HepG2 (cell line): ENCODE data around the gene LEF1. TPM values are rescaled to one million over a fixed set of nuclear protein-coding genes. Genes with fewer than 3 reads are reported as not detected.

ENCODE experiments used
- ATAC-seq: fragments of 200-7000 bp; cut with Tn5 transposase; 3 replicates; pipeline ENCODE4 v1.9.1; 2020; ENCODE audit warnings: mild to moderate bottlenecking, moderate library complexity
- BruUV-seq: library from RNA; stranded (reverse); fragments of 400-500 nt; replicated peaks from 2 replicates; lab custom pipeline; 2021; lab: Mats Ljungman, UMichigan
- CTCF ChIA-PET: fragments of 300-600 bp; formaldehyde crosslinking; extraction: SDS; loops from one replicate; lab custom pipeline; 2021; ENCODE audit warnings: low total read pairs, inconsistent platforms, low intra/inter-chr PET ratio; lab: Yijun Ruan, JAX
- POLR2A ChIA-PET: fragments of 350-600 bp; sonication (Branson Sonifier 250); formaldehyde crosslinking; loops from one replicate; lab custom pipeline; 2020; ENCODE audit warnings: antibody characterized with exemption, inconsistent platforms; lab: Yijun Ruan, JAX
- DNase-seq: peaks from one replicate; pipeline ENCODE4 v3.0.0-alpha.2; 2015; ENCODE audit warnings: low spot score
- FAIRE-seq: peaks from 3 replicates; lab custom pipeline; 2011; peaks lifted over from hg19 to GRCh38; lab: Jason Lieb, UNC
- H2AFZ ChIP-seq: one replicate; pipeline ENCODE4 v1.6.1; 2011; ENCODE audit warnings: low read length, inconsistent platforms
- H3K27ac ChIP-seq: fragments of 300-600 bp; 3 replicates; pipeline ENCODE4 v1.8.0; 2011; ENCODE audit warnings: mixed run types, mild to moderate bottlenecking, mixed read lengths, low read length, inconsistent platforms; ENCODE audit not compliant: insufficient read depth; ENCODE audit errors: extremely low read length
- H3K27me3 ChIP-seq, 2 experiments: fragments of 200-600 bp in 1 of 2; 2 replicates in 1 of 2; 3 replicates in 1 of 2; pipeline versions ENCODE4 v1.6.0 to v1.8.0; 2011; ENCODE audit warnings: low read length in 2 of 2, mild to moderate bottlenecking in 2 of 2, moderate library complexity in 2 of 2, inconsistent platforms in 1 of 2; ENCODE audit not compliant: insufficient read depth in 2 of 2, control insufficient read depth in 1 of 2
- H3K36me3 ChIP-seq, 2 experiments: fragments of 200-600 bp in 1 of 2; replicated peaks in 1 of 2; 2 replicates in 1 of 2; 3 replicates in 1 of 2; pipeline versions ENCODE4 v1.5.1 to v1.8.0; 2011; ENCODE audit warnings: low read length in 2 of 2, inconsistent platforms in 1 of 2; ENCODE audit not compliant: insufficient read depth in 2 of 2, control insufficient read depth in 1 of 2
- H3K4me1 ChIP-seq: 2 replicates; pipeline ENCODE4 v1.5.1; 2012; ENCODE audit warnings: low read length, inconsistent platforms; ENCODE audit not compliant: insufficient read depth
- H3K4me2 ChIP-seq: 2 replicates; pipeline ENCODE4 v1.6.0; 2011; ENCODE audit warnings: low read depth, low read length, inconsistent platforms
- H3K4me3 ChIP-seq, 3 experiments: fragments of 200-600 bp in 1 of 3; sonication (generic), shearing (Covaris generic) in 1 of 3; replicated peaks in 1 of 3; 2 replicates each; pipeline ENCODE4 v1.5.1; 2011 to 2016; ENCODE audit warnings: low read length in 3 of 3, inconsistent platforms in 2 of 3, low read depth in 2 of 3, mild to moderate bottlenecking in 2 of 3, control low read depth in 1 of 3, mixed read lengths in 1 of 3; ENCODE audit not compliant: insufficient read depth in 1 of 3
- H3K79me2 ChIP-seq: one replicate; pipeline ENCODE4 v1.6.1; 2011; ENCODE audit warnings: low read length, inconsistent platforms; ENCODE audit not compliant: insufficient read depth
- H3K9ac ChIP-seq: 2 replicates; pipeline ENCODE4 v1.6.0; 2011; ENCODE audit warnings: mild to moderate bottlenecking, low read depth, low read length, inconsistent platforms; ENCODE audit not compliant: insufficient read depth
- H3K9me3 ChIP-seq: 2 replicates; pipeline ENCODE4 v1.5.1; 2012; ENCODE audit warnings: mild to moderate bottlenecking, low read length
- H4K20me1 ChIP-seq: 2 replicates; pipeline ENCODE4 v1.6.0; 2011; ENCODE audit warnings: inconsistent platforms, mild to moderate bottlenecking, low read length, moderate library complexity; ENCODE audit not compliant: insufficient read depth
- BHLHE40 ChIP-seq: IDR thresholded peaks from 2 replicates; pipeline ENCODE4 v1.6.1; 2011; ENCODE audit warnings: low read length, improper control_type of control experiment
- FLYWCH1 ChIP-seq: sonication (generic); formaldehyde crosslinking; IDR thresholded peaks from 2 replicates; pipeline ENCODE4 v1.8.1; 2023; ENCODE audit warnings: mild to moderate bottlenecking, missing genetic modification reagents
- GTF2F1 ChIP-seq: fragments of 150-350 bp; IDR thresholded peaks from 2 replicates; pipeline ENCODE4 v1.6.1; 2014; ENCODE audit warnings: low read length
- GZF1 ChIP-seq: sonication (generic); formaldehyde crosslinking; IDR thresholded peaks from 2 replicates; pipeline ENCODE4 v1.5.1; 2020; ENCODE audit warnings: mild to moderate bottlenecking, missing genetic modification reagents
- HOXA7 ChIP-seq: sonication (generic); formaldehyde crosslinking; IDR thresholded peaks from 2 replicates; pipeline ENCODE4 v1.8.1; 2022; ENCODE audit warnings: mild to moderate bottlenecking, missing genetic modification reagents, moderate library complexity
- KDM5A ChIP-seq: fragments of 200-600 bp; sonication (generic); IDR thresholded peaks from 2 replicates; pipeline ENCODE4 v1.7.0; 2018; ENCODE audit warnings: antibody characterized with exemption, mild to moderate bottlenecking, low read length, borderline replicate concordance
- MATR3 ChIP-seq: sonication (generic); formaldehyde crosslinking; IDR thresholded peaks from 2 replicates; pipeline ENCODE4 v1.4.0; 2020; ENCODE audit warnings: missing genetic modification reagents
- MBNL3 ChIP-seq: fragments of 250-450 bp; sonication (Bioruptor Pico); conservative IDR thresholded peaks from 2 replicates; pipeline ENCODE4 v1.8.0; 2022; ENCODE audit warnings: mild to moderate bottlenecking, inconsistent platforms
- MTF2 ChIP-seq: sonication (generic); formaldehyde crosslinking; IDR thresholded peaks from 2 replicates; pipeline ENCODE4 v1.5.0; 2020; ENCODE audit warnings: missing genetic modification reagents, borderline replicate concordance
- RNF2 ChIP-seq: fragments of 450-650 bp; conservative IDR thresholded peaks from 2 replicates; pipeline ENCODE4 v1.6.1; 2016; ENCODE audit warnings: low read depth
- SKIL ChIP-seq: sonication (generic); formaldehyde crosslinking; IDR thresholded peaks from 2 replicates; pipeline ENCODE4 v1.8.0; 2022; ENCODE audit warnings: missing genetic modification reagents, mild to moderate bottlenecking, moderate library complexity, borderline replicate concordance
- SP5 ChIP-seq: IDR thresholded peaks from 2 replicates; pipeline ENCODE4 v1.6.1; 2016; ENCODE audit warnings: low read depth, borderline replicate concordance
- THAP9 ChIP-seq: sonication (generic); formaldehyde crosslinking; IDR thresholded peaks from 2 replicates; pipeline ENCODE4; 2020; ENCODE audit warnings: missing genetic modification reagents, mild to moderate bottlenecking, borderline replicate concordance
- XRCC5 ChIP-seq: fragments of 200-400 bp; formaldehyde crosslinking; optimal IDR thresholded peaks from 2 replicates; pipeline ENCODE3; 2017; ENCODE audit warnings: mild to moderate bottlenecking, low read length
- ZBTB38 ChIP-seq: sonication (generic); formaldehyde crosslinking; IDR thresholded peaks from 2 replicates; pipeline ENCODE4 v1.5.1; 2020; ENCODE audit warnings: mild to moderate bottlenecking, missing genetic modification reagents
- ZFYVE20 ChIP-seq: sonication (generic); formaldehyde crosslinking; IDR thresholded peaks from 2 replicates; pipeline ENCODE4 v1.8.0; 2023; ENCODE audit warnings: low read depth, mild to moderate bottlenecking, moderate library complexity, missing genetic modification reagents, borderline replicate concordance
- ZNF230 ChIP-seq: sonication (generic); formaldehyde crosslinking; IDR thresholded peaks from 2 replicates; pipeline ENCODE4 v1.4.0; 2020; ENCODE audit warnings: mild to moderate bottlenecking, missing genetic modification reagents
- ZNF383 ChIP-seq: sonication (generic); formaldehyde crosslinking; IDR thresholded peaks from 2 replicates; pipeline ENCODE4 v1.4.0; 2020; ENCODE audit warnings: missing genetic modification reagents, mild to moderate bottlenecking, borderline replicate concordance
- ZNF441 ChIP-seq: sonication (generic); formaldehyde crosslinking; IDR thresholded peaks from 2 replicates; pipeline ENCODE4 v1.7.0; 2021; ENCODE audit warnings: missing genetic modification reagents, borderline replicate concordance
- ZNF678 ChIP-seq: sonication (generic); formaldehyde crosslinking; IDR thresholded peaks from 2 replicates; pipeline ENCODE4 v1.4.0; 2020; ENCODE audit warnings: mild to moderate bottlenecking, missing genetic modification reagents
- WGBS: methylation state at CpG from one replicate; pipeline ENCODE4 v1.1.6; 2017; ENCODE audit warnings: low lambda C conversion rate; 5-methylcytosine and 5-hydroxymethylcytosine counted together
- in situ Hi-C: cut with HindIII; loops from 2 replicates; pipeline ENCODE4 v1.10.0; 2017; ENCODE audit warnings: low pct_unique_long_range_greater_than_20kb; ENCODE audit not compliant: extremely low pct_ligation_motif_present
- intact Hi-C: fragments of 100-400 bp; cut with micrococcal nuclease; formaldehyde crosslinking; loops from one replicate; pipeline ENCODE4 v1.10.0; 2022; ENCODE audit not compliant: unreplicated experiment
- polyA plus RNA-seq, 8 experiments: library from polyadenylated mRNA; depleted of rRNA in 3 of 8; stranded (reverse) in 7 of 8; unstranded in 1 of 8; fragments of >200 nt; fragmentation: Illumina TruSeq in 4 of 8; extraction: Trizol in 4 of 8; gene quantifications; 2 replicates each; pipeline versions ENCODE4 v1.2.1 to v1.2.3, GENCODE V29; 2011 to 2016; ENCODE audit warnings: low read depth in 4 of 8, missing spikeins in 1 of 8, mixed read lengths in 1 of 8; ENCODE audit not compliant: insufficient read depth in 1 of 8
- total RNA-seq, 5 experiments: library from RNA; depleted of rRNA; stranded (reverse); fragments of >200 nt; fragmentation: Illumina TruSeq; extraction: Trizol; gene quantifications; 2 replicates each; pipeline ENCODE4 v1.2.3, GENCODE V29; 2016; ENCODE audit warnings: low read depth in 1 of 5

LEF1 gene
- total and polyA plus RNA-seq, 2 of the 13 experiments (the other 11 are each of a cell fraction or from before 2014, with no cell fraction given): 0.22 to 0.29 TPM

GRCh38 chr4:108100827-108101226, 67.9 kb downstream of the LEF1 start:
- CTCF ChIA-PET: no interaction called here
- no TSS peak for BruUV-seq

GRCh38 chr4:108099838-108100237, 68.9 kb downstream of the LEF1 start:
- Histone ChIP-seq H3K4me1 (peaks cover 9% of the 10 kb centered on the region), H3K9ac (no peak overlapping the region), H3K9me3 (no peaks in the 10 kb centered on the region), H3K4me3 (no peak overlapping the region), H3K36me3 (no peaks in the 10 kb centered on the region), H2AFZ (no peak overlapping the region), H3K4me2 (no peak overlapping the region), H3K27ac (no peak overlapping the region), H3K79me2 (no peaks in the 10 kb centered on the region), H4K20me1 (no peaks in the 10 kb centered on the region), H3K27me3 (no peaks in the 10 kb centered on the region)
- 88% methylated on average over 1 of the region's 1 CpG for WGBS
- ATAC-seq: no peak
- no peak for DNase-seq
- intact Hi-C loops: no loop called here
- ChIA-PET POLR2A (no interaction called here), CTCF (no interaction called here)
- in situ Hi-C loops: no loop called here
- no peak for FAIRE-seq
- no TSS peak for BruUV-seq
- TF ChIP-seq BHLHE40 (no peak), HOXA7 (CRISPR knock-in tag) (no peak), RNF2 (no peak), FLYWCH1 (CRISPR knock-in tag) (no peak), KDM5A (no peak), MBNL3 (CRISPR knock-in tag) (no peak), ZNF678 (no peak), ZFYVE20 (no peak), SP5 (CRISPR knock-in tag) (no peak), SKIL (CRISPR knock-in tag) (no peak), MTF2 (no peak), THAP9 (CRISPR knock-in tag) (no peak)

More at GRCh38 chr4:108100827-108101226, 67.9 kb downstream of the LEF1 start:
- no peaks in the 10 kb centered on the region for H3K27me3 ChIP-seq
- no peak overlapping the region for H2AFZ ChIP-seq
- no peak overlapping the region for H3K27ac ChIP-seq
- H3K9me3 ChIP-seq: no peaks in the 10 kb centered on the region
- H3K4me3 ChIP-seq: no peak overlapping the region
- H3K36me3 ChIP-seq: no peaks in the 10 kb centered on the region
- ATAC-seq (no peak), DNase-seq (no peak), FAIRE-seq (no peak)
- peaks cover 9% of the 10 kb centered on the region for H3K4me1 ChIP-seq
- in situ Hi-C loops: no loop called here
- no peak overlapping the region for H3K4me2 ChIP-seq
- H4K20me1 ChIP-seq: no peaks in the 10 kb centered on the region
- no peak for TF ChIP-seq ZNF383
- no peak for TF ChIP-seq ZBTB38 (CRISPR knock-in tag)
- TF ChIP-seq GTF2F1: no peak
- no peak for TF ChIP-seq XRCC5
- no peak for TF ChIP-seq ZNF230 (CRISPR knock-in tag)
- no peak for TF ChIP-seq ZNF441 (CRISPR knock-in tag)
- TF ChIP-seq GZF1: no peak
- no peak for TF ChIP-seq MATR3
- no peaks in the 10 kb centered on the region for H3K79me2 ChIP-seq
- 0% methylated on average over 1 of the region's 1 CpG for WGBS
- intact Hi-C loops: no loop called here
- H3K9ac ChIP-seq: no peak overlapping the region
- POLR2A ChIA-PET: no interaction called here
